HG02885 (cell line): ENCODE measurements around the gene RAPGEF6.
"Not testable (repeated sequence)": the region's sequence is repeated elsewhere in the genome, so short reads cannot be mapped to it uniquely, and the experiment has no call there.

Experiments used
- ATAC-seq: cut with Tn5 transposase; IDR thresholded peaks from one replicate; pipeline ENCODE4 v1.9.1; 2021; ENCODE audit warnings: mild to moderate bottlenecking; ENCODE audit not compliant: unreplicated experiment, poor library complexity

RAPGEF6 gene

GRCh38 chr5:131634996-131635683 lies at the start of gene RAPGEF6:
RAPGEF6 (minus strand) TSS chr5:131635229; CDS start chr5:131635030, 199 bp downstream.
- peak; percentile 88 for ATAC-seq

GRCh38 chr5:131684595-131684994 lies 49.6 kb upstream of the RAPGEF6 start:
- no peak for ATAC-seq

DNA sequence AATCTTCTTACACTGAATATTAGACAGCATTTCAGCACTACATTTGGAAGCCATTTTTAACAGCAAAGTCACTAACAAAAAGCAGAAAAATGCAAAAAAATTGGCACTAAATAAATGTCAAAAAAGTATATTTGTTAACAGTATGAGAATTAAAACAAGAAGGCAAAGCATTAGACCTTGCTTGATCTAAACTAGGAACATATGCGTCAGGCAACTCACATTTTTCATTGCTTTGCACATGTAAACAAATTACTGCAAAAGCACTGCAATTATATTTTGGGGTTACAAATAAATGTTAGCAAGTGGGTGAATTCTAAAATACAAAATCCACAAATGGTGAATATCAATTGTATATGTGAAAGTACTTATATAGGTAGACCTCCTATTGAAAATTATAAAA lies 49.0 kb upstream of the RAPGEF6 start:
- ATAC-seq: no peak

DNA sequence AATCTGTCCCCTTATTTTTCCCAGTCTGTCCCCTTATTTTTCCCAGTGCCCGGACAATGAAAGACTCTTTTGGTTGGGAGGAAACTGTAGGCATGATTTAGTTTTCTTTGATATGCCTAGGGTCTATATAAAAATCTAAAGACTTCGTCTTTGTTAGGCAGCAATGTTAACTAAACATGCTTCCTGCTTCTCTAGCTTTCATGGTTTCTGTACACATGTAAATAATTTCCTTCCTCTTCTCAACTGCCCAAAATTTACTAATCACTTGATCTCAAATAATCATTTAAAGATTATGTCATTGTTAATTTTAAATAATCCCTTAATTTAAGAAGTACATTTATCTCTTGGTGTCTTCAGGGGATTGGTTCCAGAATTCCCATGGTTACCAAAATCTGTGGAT lies 47.8 kb upstream of the RAPGEF6 start:
- ATAC-seq: no peak

DNA sequence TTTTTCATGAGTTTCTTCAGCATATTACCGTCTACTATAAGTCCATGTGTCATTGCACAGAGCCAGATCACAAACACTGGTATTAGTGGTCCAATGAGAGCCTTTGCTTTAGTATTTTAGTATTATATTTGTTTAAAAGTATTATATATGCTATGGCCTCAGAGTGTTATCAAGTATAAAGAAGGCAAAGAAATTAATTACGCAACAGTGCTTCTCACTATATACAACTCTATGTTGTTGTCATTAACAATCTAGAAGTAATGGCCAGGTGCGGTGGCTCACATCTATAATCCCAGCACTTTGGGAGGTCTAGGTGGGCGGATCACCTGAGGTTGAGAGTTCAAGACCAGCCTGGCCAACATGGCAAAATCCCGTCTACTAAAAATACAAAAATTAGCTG lies 47.1 kb upstream of the RAPGEF6 start:
- no peak for ATAC-seq

GRCh38 chr5:131679911-131680310 lies 44.9 kb upstream of the RAPGEF6 start:
- ATAC-seq: no peak

GRCh38 chr5:131678273-131678672 lies 43.2 kb upstream of the RAPGEF6 start:
- ATAC-seq: not testable (repeated sequence)

- no peak for ATAC-seq
Observed at GRCh38 chr5:131677115-131677514, 42.1 kb upstream of the RAPGEF6 start.

- ATAC-seq: peak; percentile 33
Observed at GRCh38 chr5:131672776-131673175, 37.7 kb upstream of the RAPGEF6 start.

- ATAC-seq: no peak
Observed at GRCh38 chr5:131671994-131672655, 37.1 kb upstream of the RAPGEF6 start.

- peak; percentile 62 for ATAC-seq
Observed at GRCh38 chr5:131671409-131671808, 36.4 kb upstream of the RAPGEF6 start.

GRCh38 chr5:131664929-131665328 lies 29.9 kb upstream of the RAPGEF6 start:
- ATAC-seq: peak; percentile 65

GRCh38 chr5:131661933-131662332 lies 26.9 kb upstream of the RAPGEF6 start:
- no peak for ATAC-seq

GRCh38 chr5:131659841-131660240 lies 24.8 kb upstream of the RAPGEF6 start:
- no peak for ATAC-seq

GRCh38 chr5:131659290-131659689 lies 24.3 kb upstream of the RAPGEF6 start:
- ATAC-seq: no peak

DNA sequence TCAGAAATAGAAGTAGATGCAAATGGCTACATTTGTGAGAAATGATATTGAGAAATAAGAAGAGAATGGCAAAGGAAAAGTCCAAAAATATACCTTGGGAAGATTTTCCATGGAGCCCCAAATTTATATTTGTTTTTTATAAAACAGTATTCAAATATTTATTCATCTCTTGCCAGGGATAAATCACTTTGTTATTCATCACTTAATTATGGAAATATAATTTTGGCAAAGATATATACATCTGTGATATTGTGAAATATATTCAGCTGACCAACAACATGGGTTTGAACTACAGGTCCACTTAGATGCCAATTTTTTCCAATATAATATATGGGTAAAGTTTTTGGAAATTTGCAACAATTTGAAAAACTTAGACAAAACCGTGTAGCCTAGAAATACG lies 19.7 kb upstream of the RAPGEF6 start:
- no peak for ATAC-seq

DNA sequence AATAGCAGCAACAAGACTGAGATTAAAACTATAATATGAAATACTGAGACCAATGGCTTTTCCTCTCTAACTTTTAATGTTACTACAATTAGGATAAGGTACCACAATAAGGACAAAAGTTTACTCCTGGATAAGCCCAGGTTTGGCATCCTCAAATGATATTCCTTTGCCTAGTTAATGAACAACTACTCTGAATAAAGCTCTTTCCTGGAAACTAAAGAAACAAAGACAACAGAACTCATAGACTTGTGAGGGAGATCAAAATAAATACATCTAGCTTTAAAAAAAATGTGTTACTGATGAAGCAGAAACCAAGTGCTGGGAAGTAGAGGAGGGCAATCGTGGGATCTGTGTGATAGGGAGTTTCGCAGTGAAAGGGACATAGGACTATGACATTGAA lies 19.3 kb upstream of the RAPGEF6 start:
- no peak for ATAC-seq

DNA sequence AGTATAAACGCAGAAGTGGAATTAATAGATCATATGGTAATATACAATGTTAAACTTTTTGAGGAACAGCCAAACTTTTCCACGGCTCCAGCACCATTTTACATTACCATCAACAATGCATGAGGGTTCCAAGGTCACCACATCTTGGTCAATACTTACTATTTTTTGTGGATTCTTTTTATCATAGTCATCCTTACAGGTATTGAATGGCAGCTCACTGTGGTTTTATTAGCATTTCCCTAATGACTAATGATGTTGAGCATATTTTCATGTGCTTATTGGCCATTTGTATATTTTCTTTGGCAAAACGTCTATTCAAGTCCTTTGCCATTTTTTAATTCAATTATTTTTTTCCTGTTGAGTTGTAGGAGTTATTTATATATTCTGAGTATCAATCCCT lies 14.1 kb upstream of the RAPGEF6 start:
- no peak for ATAC-seq

- ATAC-seq: peak; percentile 84
Observed at GRCh38 chr5:131647048-131647769, 12.2 kb upstream of the RAPGEF6 start.

- no peak for ATAC-seq
Observed at GRCh38 chr5:131644822-131645221, 9.8 kb upstream of the RAPGEF6 start.

DNA sequence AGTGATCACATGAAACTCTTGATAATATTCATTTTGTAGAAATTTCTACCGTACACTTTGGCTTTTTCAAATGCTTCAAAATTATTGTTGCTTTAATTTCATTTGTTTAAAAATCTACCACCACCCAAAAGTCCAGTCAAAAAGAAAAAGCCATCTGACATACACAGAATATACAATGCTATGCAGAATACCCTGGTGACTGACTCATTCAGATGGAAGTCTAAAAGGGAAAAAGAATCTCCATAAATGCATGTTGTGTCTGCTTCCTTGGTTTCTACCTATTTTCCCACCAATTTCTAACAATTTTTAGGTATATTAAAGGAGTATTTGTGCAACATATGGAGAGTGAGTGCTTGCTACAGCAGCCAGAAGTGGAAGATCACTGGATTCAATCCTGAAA lies 9.3 kb upstream of the RAPGEF6 start:
- no peak for ATAC-seq
